NK-92 (cell line): ENCODE results near the gene SPECC1L.
"Not testable (repeated sequence)": the region's sequence is repeated elsewhere in the genome, so short reads cannot be mapped to it uniquely, and the experiment has no call there.

Source experiments
- DNase-seq: peaks from one replicate; lab custom pipeline; 2025; ENCODE audit not compliant: unreplicated experiment; lab: John Stamatoyannopoulos, UW

SPECC1L gene

GRCh38 chr22:24245584-24246561 is 24.8 kb upstream of the SPECC1L start:
- DNase-seq = not testable (repeated sequence)

- DNase-seq = no peak
These were observed 23.6 kb upstream of the SPECC1L start for GRCh38 chr22:24247011-24247507.

GRCh38 chr22:24247564-24248344 is 22.9 kb upstream of the SPECC1L start:
- DNase-seq = no peak

- DNase-seq = not testable (repeated sequence)
These were observed 22.0 kb upstream of the SPECC1L start for GRCh38 chr22:24248611-24249010.

- not testable (repeated sequence) for DNase-seq
These were observed 21.2 kb upstream of the SPECC1L start for GRCh38 chr22:24249413-24249812.

- not testable (repeated sequence) for DNase-seq
These were observed 19.3 kb upstream of the SPECC1L start for GRCh38 chr22:24251286-24251685.

- not testable (repeated sequence) for DNase-seq
These were observed 17.5 kb upstream of the SPECC1L start for GRCh38 chr22:24253126-24253525.

GRCh38 chr22:24256136-24256535 is 14.5 kb upstream of the SPECC1L start:
- not testable (repeated sequence) for DNase-seq

GRCh38 chr22:24256736-24257135 is 13.9 kb upstream of the SPECC1L start:
- DNase-seq = not testable (repeated sequence)

GRCh38 chr22:24259459-24259858 is 11.2 kb upstream of the SPECC1L start:
- DNase-seq = not testable (repeated sequence)

- DNase-seq = not testable (repeated sequence)
These were observed 8.4 kb upstream of the SPECC1L start for GRCh38 chr22:24262185-24262749.

- DNase-seq = not testable (repeated sequence)
These were observed 7.2 kb upstream of the SPECC1L start for GRCh38 chr22:24263479-24263878.

GRCh38 chr22:24264329-24264896 is 6.2 kb upstream of the SPECC1L start:
- not testable (repeated sequence) for DNase-seq

- DNase-seq = no peak
These were observed 4.9 kb upstream of the SPECC1L start for GRCh38 chr22:24265734-24266133.

GRCh38 chr22:24266495-24266894 is 4.1 kb upstream of the SPECC1L start:
- DNase-seq = not testable (repeated sequence)

GRCh38 chr22:24271386-24271854 is 789 bp downstream of the SPECC1L start:
- DNase-seq = no peak

GRCh38 chr22:24273031-24273430 is 2.4 kb downstream of the SPECC1L start:
- not testable (repeated sequence) for DNase-seq

- DNase-seq = not testable (repeated sequence)
These were observed 3.3 kb downstream of the SPECC1L start for GRCh38 chr22:24273906-24274305.

- not testable (repeated sequence) for DNase-seq
These were observed 4.2 kb downstream of the SPECC1L start for GRCh38 chr22:24274696-24275405.

GRCh38 chr22:24280363-24280762 is 9.7 kb downstream of the SPECC1L start:
- not testable (repeated sequence) for DNase-seq
